ENCODE measurements around the gene TMEM74B. TPM values are rescaled to one million over a fixed set of nuclear protein-coding genes. Genes with fewer than 3 reads are reported as not detected.
A peak's percentile ranks its signal among the peaks of the same experiment; 100 is the strongest.

Gene TMEM74B
- total RNA-seq, 1 experiment from 2014 or later, result 1.1 TPM

DNA sequence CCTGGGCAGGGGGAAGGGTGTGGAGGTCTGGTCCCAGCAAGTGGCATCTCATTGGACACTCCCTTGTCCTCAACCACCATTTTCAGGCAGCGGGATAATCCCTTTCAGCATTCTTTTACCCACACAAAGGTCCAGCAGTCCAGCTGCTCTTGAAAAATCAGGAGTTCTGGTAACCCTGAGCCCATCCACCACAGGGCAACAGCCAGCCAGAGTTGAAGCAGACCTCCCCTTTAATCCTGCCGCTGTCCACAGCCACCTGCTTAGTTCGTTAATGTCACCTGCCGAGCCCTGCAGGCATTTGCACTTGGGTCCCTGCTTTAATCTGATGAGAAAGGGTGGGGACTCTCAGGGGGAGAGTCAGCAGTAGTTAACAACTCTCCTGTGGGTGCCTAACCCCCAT is 11.1 kb downstream of the TMEM74B start:
- Histone ChIP-seq H3K4me3 (ENCODE audit: low read depth in 2 of 2, low read length in 2 of 2) (no peak overlapping the region), H3K4me1 (ENCODE audit: control insufficient read depth, insufficient read depth, low read length) (no peaks in the 10 kb centered on the region), H3K36me3 (ENCODE audit: control insufficient read depth, insufficient read depth, low read length) (no peaks in the 10 kb centered on the region), H3K27me3 (ENCODE audit: control insufficient read depth, insufficient read depth, low read length) (no peaks in the 10 kb centered on the region), H3K27ac (ENCODE audit: low read length) (no peak overlapping the region), H3K9me3 (ENCODE audit: control insufficient read depth, insufficient read depth, low read depth, low read length) (no peaks in the 10 kb centered on the region)
- no peak for ATAC-seq
- no TSS peak for BruUV-seq (replicated peaks)
- ChIA-PET CTCF (no interaction called here), POLR2A (no interaction called here)
- in situ Hi-C loops (cut with HindIII; ENCODE audit: low pct_unique_long_range_greater_than_20kb, low sequenced_read_pairs), result no loop called here
- TF ChIP-seq, protein P1, sequence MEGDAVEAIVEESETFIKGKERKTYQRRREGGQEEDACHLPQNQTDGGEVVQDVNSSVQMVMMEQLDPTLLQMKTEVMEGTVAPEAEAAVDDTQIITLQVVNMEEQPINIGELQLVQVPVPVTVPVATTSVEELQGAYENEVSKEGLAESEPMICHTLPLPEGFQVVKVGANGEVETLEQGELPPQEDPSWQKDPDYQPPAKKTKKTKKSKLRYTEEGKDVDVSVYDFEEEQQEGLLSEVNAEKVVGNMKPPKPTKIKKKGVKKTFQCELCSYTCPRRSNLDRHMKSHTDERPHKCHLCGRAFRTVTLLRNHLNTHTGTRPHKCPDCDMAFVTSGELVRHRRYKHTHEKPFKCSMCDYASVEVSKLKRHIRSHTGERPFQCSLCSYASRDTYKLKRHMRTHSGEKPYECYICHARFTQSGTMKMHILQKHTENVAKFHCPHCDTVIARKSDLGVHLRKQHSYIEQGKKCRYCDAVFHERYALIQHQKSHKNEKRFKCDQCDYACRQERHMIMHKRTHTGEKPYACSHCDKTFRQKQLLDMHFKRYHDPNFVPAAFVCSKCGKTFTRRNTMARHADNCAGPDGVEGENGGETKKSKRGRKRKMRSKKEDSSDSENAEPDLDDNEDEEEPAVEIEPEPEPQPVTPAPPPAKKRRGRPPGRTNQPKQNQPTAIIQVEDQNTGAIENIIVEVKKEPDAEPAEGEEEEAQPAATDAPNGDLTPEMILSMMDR (IDR thresholded peaks at IDR 0.05), result no peak
- TF ChIP-seq TCF7L2 (IDR thresholded peaks at IDR 0.05; ENCODE audit: low read depth, low read length) (no peak), POLR2AphosphoS5 (IDR thresholded peaks at IDR 0.05; ENCODE audit: low read depth, low read length) (no peak), SIN3A (IDR thresholded peaks at IDR 0.05; ENCODE audit: borderline replicate concordance, insufficient read depth, low read depth, low read length) (no peak)
- TF ChIP-seq, protein P2, sequence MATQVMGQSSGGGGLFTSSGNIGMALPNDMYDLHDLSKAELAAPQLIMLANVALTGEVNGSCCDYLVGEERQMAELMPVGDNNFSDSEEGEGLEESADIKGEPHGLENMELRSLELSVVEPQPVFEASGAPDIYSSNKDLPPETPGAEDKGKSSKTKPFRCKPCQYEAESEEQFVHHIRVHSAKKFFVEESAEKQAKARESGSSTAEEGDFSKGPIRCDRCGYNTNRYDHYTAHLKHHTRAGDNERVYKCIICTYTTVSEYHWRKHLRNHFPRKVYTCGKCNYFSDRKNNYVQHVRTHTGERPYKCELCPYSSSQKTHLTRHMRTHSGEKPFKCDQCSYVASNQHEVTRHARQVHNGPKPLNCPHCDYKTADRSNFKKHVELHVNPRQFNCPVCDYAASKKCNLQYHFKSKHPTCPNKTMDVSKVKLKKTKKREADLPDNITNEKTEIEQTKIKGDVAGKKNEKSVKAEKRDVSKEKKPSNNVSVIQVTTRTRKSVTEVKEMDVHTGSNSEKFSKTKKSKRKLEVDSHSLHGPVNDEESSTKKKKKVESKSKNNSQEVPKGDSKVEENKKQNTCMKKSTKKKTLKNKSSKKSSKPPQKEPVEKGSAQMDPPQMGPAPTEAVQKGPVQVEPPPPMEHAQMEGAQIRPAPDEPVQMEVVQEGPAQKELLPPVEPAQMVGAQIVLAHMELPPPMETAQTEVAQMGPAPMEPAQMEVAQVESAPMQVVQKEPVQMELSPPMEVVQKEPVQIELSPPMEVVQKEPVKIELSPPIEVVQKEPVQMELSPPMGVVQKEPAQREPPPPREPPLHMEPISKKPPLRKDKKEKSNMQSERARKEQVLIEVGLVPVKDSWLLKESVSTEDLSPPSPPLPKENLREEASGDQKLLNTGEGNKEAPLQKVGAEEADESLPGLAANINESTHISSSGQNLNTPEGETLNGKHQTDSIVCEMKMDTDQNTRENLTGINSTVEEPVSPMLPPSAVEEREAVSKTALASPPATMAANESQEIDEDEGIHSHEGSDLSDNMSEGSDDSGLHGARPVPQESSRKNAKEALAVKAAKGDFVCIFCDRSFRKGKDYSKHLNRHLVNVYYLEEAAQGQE (IDR thresholded peaks at IDR 0.05; ENCODE audit: insufficient read depth in 1 of 2, low read depth in 2 of 2, low read length in 1 of 2), result no peak
- intact Hi-C loops (cut with micrococcal nuclease; ENCODE audit: unreplicated experiment), result no loop called here
- no peak for DNase-seq (ENCODE audit: low read depth, low spot score)

GRCh38 chr20:1171461-1172093 is 13.2 kb downstream of the TMEM74B start:
- ChIA-PET POLR2A (no interaction called here), CTCF (no interaction called here)
- H3K4me1 ChIP-seq (ENCODE audit: control insufficient read depth, insufficient read depth, low read length), result no peaks in the 10 kb centered on the region
- H3K9me3 ChIP-seq (ENCODE audit: control insufficient read depth, insufficient read depth, low read depth, low read length), result no peaks in the 10 kb centered on the region
- no peaks in the 10 kb centered on the region for H3K27me3 ChIP-seq (ENCODE audit: control insufficient read depth, insufficient read depth, low read length)
- intact Hi-C loops (cut with micrococcal nuclease; ENCODE audit: unreplicated experiment) (no loop called here), in situ Hi-C loops (cut with HindIII; ENCODE audit: low pct_unique_long_range_greater_than_20kb, low sequenced_read_pairs) (no loop called here)
- no TSS peak for BruUV-seq (replicated peaks)
- H3K4me3 ChIP-seq (ENCODE audit: low read depth in 2 of 2, low read length in 2 of 2), result no peak overlapping the region
- DNase-seq (ENCODE audit: low read depth, low spot score) (no peak), ATAC-seq (no peak)
- no peak overlapping the region for H3K27ac ChIP-seq (ENCODE audit: low read length)
- H3K36me3 ChIP-seq (ENCODE audit: control insufficient read depth, insufficient read depth, low read length), result no peaks in the 10 kb centered on the region
- TF ChIP-seq, protein P2 (IDR thresholded peaks at IDR 0.05; ENCODE audit: insufficient read depth in 1 of 2, low read depth in 2 of 2, low read length in 1 of 2), result peak; percentile 87 to 88
- no peak for TF ChIP-seq POLR2AphosphoS5 (IDR thresholded peaks at IDR 0.05; ENCODE audit: low read depth, low read length)
